GM13977 (cell line): ENCODE measurements around the gene TSPAN3.

ENCODE experiments used
- DNase-seq: peaks from one replicate; pipeline ENCODE4 v3.0.0; 2012; ENCODE audit warnings: low spot score
- in situ Hi-C: fragments of 300-500 bp; cut with MboI; formaldehyde crosslinking; loops from one replicate; pipeline ENCODE4 v1.12.0; 2022; ENCODE audit warnings: low sequenced_read_pairs, low pct_unique_long_range_greater_than_20kb, mixed read lengths, inconsistent platforms; ENCODE audit not compliant: unreplicated experiment
- TF ChIP-seq, protein P1 (sequence below): IDR thresholded peaks from 2 replicates; pipeline ENCODE4 v1.5.1; 2012; ENCODE audit warnings: mild to moderate bottlenecking, control low read depth; ENCODE audit not compliant: insufficient read depth; ENCODE audit errors: extremely low read depth, missing control alignments

Gene TSPAN3

DNA sequence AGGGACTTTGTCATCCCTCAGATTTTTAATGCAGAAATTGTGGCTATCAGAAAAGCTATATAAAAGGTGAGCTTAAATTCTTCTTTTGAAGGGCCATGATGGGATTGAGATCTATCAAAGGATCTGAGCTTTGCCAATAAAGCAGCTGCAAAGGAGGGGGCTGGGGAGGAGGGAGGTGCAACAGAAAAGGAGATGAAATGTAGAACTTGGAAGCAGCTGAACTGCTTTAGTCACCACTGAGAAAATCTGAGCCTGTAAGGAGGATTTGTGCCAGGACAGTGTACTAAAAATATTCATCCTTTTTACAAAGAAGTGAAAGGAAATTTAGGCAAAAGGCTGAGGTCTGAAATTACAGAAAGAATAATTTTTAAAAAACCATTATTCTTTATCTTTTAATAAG is 10.4 kb downstream of the TSPAN3 start:
- in situ Hi-C loops = no loop called here
- no peak for DNase-seq
- TF ChIP-seq, protein P1, sequence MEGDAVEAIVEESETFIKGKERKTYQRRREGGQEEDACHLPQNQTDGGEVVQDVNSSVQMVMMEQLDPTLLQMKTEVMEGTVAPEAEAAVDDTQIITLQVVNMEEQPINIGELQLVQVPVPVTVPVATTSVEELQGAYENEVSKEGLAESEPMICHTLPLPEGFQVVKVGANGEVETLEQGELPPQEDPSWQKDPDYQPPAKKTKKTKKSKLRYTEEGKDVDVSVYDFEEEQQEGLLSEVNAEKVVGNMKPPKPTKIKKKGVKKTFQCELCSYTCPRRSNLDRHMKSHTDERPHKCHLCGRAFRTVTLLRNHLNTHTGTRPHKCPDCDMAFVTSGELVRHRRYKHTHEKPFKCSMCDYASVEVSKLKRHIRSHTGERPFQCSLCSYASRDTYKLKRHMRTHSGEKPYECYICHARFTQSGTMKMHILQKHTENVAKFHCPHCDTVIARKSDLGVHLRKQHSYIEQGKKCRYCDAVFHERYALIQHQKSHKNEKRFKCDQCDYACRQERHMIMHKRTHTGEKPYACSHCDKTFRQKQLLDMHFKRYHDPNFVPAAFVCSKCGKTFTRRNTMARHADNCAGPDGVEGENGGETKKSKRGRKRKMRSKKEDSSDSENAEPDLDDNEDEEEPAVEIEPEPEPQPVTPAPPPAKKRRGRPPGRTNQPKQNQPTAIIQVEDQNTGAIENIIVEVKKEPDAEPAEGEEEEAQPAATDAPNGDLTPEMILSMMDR = no peak

DNA sequence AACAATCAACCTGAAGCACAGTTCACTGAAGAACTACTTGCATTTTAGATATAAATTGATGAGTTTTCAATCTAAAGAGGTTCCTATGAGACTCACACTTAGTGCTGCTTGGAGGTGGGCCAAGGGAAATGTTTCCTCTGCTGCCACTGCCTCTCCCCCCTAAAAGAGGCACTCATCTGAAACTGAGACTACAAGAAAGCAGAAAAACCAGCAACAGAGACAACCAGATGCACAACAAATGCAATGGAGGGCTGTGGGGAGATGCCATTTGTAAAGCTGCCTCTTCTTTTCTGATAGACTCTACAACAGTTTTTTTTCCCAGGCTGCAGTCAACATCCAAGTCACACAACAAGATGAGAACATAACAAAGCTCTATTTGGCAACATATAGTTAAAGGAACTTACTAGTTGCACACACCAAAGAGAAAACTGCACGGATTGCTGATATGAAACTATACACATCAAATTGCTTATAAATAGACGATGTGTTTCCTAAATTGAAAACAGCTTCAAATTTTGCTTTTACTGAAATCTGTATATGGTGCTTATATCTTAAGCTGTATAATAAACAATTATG is 11.0 kb downstream of the TSPAN3 start:
- in situ Hi-C loops = no loop called here
- TF ChIP-seq, protein P1 = no peak

DNA sequence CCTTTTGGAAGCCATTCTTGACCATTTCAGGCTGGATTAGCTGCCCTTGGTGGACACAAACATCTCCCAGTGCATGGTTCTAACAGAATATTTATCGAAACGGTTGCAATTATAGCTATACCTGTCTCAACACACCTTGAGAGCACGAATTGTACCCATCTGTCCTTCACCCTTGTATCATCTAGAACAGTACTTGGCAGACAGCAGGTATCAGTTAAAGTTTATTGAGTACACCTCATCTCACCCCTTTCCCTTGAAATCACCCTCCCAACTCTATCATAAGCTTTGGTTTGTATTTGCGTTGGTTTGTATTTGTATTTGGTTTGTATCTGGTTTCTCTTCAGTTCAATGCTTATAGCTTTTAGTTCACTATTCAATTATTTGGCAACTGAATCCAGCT is 12.4 kb downstream of the TSPAN3 start:
- DNase-seq = no peak
- TF ChIP-seq, protein P1 = no peak
- in situ Hi-C loops = no loop called here

More for the DNA sequence above, 11.0 kb downstream of the TSPAN3 start:
- DNase-seq = no peak

DNA sequence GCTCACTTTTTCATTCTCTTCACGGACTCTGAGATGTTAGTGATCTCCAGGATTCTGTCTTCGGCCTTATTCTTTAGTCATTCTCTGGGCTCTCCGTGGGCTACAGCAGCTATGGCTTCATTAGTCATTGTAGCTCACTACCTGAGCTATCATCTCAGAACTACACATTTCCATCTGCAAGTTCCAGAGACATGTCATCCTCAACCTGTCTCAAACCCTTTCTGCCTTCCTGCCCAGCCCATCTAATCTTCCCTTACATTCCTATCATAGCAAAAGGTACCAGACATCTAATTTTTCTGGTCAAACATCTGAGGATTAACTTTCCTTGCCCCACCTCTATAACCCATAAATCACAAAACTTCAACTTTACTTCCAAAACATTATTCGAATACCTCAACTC is 13.2 kb downstream of the TSPAN3 start:
- in situ Hi-C loops = no loop called here
- TF ChIP-seq, protein P1 = no peak
- DNase-seq = no peak

DNA sequence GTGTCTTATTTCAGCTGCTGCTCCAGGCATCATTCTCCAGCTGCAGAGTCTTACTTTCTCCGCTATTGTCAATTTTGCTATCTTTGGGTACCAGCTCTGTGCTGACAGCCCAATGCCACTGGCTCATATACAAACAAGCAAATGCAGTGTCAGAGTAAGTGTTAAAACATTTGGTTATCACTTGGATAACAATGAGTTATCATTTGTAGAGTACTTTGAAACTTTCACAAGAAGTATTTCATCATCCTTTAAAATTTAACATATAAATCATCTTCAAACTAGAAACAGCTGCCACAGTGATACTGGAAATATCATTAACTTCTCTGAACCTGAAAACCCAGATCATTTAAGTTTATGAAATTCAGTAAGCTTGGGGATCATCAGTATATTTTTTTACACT is 13.8 kb downstream of the TSPAN3 start:
- in situ Hi-C loops = no loop called here
- DNase-seq = no peak
- TF ChIP-seq, protein P1 = no peak

DNA sequence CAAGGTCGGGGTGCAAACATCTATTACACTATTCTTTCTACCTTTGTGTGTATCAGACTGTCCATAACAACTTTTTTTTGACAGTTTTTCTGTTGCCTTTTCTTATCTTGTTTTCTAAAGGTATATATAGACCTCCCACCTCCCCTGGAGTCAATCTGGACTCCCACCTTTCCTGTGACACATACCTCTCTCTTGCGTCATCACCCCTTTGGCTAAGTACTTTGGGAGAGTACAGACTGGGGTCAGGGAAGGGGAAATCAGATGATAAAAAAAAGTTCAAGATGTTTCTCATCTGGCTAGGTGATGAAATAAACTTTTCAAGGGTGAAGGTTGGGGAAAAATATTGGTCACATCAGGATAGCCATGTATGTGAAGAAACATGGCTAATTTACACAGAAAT is 17.2 kb downstream of the TSPAN3 start:
- TF ChIP-seq, protein P1 = no peak
- DNase-seq = no peak
- in situ Hi-C loops = no loop called here

DNA sequence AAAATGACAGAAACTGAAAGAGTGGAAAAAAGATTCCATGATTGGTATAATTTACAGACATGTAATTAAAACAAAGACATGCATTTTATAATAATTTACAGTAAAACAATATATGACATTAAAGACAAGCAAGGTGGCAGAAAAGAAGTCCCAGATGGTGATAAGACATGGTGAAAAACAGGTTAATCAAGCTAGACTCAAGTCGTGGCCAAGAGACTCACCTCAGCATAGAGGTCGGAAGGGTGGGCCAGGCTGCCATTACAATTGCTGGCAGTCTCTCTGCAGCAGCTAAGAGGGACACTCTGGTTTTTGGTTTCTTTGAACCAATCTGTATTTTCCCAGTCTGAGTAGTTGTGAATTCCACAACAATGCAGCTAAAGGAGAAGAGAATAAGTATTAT is 18.4 kb downstream of the TSPAN3 start:
- TF ChIP-seq, protein P1 = no peak
- in situ Hi-C loops = no loop called here
- no peak for DNase-seq
